NCI-H69 (cell line): ENCODE measurements around the gene TEX264.

ENCODE experiments used
- DNase-seq: peaks from one replicate; lab custom pipeline; 2025; lab: John Stamatoyannopoulos, UW

TEX264 gene

DNA sequence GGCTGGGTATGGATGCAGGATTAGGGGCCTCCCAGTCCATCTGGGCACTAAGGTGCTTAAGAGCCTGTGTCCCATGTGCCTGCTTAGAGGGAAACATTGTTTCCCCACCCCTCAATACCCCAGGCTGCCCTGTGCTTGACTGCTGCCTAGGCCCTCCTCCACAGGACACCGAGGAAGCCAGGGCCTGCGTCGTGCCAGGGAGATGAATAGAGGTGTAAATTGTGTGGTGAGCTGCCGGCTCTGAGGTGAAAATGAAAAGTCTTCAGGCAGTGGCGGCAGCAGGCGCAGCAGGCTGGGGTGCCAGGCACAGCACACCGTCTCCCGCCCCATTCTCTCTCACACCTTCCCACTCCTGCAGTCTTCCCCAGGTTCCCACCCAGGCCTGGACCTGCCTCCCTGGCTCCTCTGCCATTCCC, 21.9 kb downstream of the TEX264 start:
- no peak for DNase-seq

DNA sequence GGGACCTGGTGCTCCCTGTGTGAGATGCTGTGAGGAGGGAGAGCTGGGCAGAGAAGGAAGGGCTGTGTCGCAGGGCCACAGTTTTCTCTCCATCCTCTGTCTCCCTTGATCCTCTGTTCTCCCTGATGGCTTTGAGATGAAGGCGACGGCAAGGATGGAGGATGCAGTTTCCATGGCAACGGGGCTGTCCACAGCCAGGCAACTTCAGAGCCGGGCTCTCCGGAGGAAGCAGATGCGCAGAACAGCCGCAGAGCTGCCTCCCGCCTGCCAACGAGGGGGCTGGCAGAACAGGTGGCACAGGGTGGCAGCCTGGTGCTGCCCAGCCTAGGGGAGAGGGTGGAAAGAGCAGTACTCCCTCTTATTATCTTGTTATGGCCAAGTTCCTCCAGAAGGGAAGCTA, 25.9 kb downstream of the TEX264 start:
- DNase-seq: no peak

DNA sequence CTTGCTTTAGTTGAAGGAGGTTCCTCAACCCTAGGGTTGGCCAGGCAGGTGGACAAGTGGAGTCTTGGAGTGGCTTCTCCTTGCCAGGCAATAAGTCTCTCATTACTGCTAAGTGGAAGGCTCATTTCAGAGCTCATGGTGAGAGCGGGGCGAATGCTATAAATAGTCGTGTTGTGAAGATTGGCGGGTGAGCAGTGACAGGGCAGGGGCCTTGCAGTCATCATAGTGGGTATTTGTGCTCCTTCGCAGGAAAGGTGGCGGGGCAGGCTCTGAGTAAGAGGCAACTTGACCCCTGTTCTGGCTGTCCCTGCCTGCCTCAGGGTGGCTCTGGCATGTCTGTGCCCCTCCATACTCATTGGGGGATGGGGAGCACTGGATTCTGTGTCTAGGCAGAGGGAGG, 27.2 kb downstream of the TEX264 start:
- DNase-seq: no peak

DNA sequence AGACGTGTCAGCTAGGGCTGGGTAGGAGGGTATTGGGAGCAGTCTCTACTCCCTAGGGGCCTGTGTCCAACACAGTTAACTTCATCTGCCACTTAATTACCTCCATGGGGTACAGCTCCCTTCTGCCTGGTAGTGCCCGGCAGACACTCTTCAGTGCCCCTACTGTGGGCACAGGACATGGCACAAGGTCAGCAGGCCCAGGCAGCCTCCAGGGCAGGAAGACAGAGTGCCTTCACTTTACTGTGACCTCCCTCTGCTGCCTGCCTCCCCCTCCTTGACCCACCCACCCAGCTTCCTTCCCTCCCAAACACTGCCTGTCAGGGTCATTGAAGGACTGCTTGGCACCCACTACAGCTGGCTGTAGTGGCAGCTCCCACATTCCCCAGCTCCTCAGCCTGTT, 29.4 kb downstream of the TEX264 start:
- DNase-seq: no peak

DNA sequence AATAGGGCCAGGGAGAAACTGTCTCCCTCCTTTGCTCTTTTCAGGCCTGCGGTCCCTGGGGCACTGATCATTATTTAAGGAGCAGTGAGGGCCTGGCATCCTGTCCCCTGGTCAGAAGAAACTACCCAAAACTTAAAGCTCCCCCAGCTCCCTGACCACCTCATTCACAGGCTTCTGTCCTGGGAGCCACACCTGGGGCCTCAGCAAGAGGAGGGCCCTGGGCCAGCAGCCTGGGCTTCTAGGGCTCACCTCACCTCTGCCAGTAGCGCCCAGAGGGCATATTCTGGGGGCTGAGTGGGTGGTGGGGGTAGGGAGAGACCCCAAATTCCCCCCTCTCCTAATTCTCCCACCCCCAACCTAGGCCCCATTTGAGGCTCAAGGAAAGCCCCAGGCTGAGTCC, 31.1 kb downstream of the TEX264 start:
- no peak for DNase-seq

DNA sequence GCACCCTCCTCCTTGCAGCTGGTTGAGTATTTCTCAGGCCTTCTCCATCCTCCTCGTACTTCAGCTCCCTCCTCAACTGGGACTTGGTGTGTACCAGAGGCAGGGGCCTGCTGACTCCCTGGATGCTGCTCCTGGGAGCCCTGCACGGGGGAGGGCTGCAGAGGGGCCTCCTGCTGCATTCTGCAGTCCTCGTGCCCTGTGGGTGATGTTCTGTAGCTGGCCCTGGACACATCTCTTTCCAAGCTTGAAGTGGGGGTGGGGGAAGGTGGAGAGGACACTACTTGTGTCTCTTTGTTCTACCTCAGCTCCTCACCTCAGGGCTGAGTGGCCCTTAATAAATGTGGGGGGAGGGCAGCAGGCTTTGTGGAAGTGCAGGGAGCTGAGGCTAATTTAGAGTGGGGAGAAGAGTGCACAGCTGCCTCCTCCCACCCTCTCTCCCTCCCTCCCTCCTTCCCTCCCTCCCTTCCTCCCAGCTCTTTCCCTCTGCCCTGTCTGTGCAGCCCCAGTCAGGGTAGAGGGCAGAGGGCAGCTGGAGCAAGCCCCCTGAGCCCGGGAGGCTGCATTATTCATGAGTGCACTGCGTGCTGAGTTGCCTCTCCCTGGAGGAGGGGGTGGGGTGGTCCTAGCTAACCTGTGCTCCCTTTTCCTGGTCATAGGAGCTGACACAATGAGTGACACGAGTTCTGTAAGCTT, 32.2 kb downstream of the TEX264 start:
- DNase-seq: peak; percentile 50

DNA sequence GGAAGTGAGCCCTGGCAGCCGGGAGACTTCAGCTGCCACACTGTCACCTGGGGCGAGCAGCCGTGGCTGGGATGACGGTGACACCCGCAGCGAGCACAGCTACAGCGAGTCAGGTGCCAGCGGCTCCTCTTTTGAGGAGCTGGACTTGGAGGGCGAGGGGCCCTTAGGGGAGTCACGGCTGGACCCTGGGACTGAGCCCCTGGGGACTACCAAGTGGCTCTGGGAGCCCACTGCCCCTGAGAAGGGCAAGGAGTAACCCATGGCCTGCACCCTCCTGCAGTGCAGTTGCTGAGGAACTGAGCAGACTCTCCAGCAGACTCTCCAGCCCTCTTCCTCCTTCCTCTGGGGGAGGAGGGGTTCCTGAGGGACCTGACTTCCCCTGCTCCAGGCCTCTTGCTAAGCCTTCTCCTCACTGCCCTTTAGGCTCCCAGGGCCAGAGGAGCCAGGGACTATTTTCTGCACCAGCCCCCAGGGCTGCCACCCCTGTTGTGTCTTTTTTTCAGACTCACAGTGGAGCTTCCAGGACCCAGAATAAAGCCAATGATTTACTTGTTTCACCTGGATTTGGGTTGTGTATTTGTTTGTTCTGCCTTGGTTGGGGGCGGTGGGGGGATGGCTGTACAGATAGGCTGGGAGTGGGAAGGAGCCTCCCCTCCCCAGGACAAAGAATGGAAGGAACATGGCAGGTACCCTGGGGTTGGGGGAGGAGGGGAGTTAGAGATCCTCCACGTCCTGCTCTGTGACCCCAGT, 32.9 kb downstream of the TEX264 start:
- DNase-seq: peak; percentile 40

DNA sequence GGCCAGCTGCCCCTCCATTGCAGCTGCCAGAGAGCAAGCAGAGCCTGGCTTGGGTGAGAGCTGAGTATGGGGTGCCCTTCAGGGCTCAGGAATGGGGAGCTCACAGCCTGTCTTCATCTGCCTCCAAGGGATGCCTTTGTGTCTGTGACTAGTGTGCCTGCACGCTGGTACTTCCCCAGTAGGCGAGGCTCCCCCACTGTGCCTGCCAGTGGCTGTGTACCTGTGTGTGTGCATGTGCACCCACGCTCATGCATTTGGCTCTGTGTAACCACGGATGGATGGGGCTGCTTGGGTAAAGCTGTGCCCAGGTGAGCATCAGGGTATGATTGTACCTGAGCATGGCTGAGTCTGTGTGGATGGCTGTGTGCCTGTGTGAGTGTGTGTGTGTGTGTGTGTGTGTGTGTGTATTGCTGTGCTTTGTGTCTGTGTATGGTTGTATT, 33.5 kb downstream of the TEX264 start:
- no peak for DNase-seq

DNA sequence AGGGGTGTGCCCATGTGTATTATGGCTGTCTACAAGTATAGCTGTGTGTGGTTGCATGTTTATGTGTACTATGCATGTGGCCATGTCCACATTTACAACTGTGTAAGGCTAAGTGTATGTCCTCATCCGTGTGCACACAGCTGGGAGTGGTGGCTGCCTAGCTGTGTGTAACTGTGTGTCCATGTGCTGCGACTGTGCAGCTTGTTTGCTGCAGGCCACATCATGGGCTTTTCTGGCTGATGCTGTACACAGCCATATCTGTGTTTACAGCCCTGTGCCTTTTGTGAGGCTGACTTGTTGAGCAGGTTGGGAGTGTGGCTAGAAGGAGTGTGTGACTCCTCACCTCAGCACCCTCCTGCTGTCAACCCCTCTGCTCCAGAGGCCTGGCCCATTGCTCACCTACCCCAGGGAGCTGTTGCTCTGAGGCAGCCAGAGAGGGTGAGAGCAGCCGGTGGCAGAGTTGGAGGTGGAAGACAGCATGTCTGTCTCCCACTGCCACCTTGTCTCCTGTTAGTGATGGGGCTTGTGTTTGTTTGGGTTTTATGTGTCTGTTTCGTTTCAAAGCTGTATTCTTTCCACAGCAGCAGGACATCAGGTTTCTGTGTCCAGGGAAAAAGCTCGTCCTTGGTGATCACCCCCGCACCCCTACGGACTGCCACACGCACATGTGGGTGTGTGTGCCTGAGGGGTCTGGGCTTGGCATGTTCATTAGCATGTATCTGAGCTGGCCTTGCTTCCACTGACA, 34.4 kb downstream of the TEX264 start:
- DNase-seq: no peak

DNA sequence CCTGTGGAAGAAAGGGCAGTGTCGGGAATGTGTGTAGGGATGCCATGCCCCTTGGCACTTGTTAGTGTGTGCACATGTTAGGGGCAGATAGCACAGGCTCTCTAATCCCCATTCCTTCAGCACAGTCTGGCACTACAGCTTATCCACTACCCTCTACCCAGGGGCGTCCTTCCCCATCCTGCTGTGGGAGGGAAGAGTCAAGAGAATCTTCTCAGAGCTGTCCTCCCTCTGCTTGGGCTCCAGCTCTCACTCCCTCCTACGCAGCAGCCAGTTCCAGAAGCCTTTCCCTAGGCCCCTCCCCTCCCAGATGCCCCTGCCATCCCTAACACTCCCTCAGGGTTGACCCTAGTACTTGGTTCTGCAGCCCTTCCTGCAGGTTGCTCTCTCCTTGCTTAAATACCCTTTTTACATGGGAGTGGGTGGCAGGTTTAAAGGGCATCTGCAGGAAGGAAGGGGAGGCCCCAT, 35.0 kb downstream of the TEX264 start:
- DNase-seq: no peak

DNA sequence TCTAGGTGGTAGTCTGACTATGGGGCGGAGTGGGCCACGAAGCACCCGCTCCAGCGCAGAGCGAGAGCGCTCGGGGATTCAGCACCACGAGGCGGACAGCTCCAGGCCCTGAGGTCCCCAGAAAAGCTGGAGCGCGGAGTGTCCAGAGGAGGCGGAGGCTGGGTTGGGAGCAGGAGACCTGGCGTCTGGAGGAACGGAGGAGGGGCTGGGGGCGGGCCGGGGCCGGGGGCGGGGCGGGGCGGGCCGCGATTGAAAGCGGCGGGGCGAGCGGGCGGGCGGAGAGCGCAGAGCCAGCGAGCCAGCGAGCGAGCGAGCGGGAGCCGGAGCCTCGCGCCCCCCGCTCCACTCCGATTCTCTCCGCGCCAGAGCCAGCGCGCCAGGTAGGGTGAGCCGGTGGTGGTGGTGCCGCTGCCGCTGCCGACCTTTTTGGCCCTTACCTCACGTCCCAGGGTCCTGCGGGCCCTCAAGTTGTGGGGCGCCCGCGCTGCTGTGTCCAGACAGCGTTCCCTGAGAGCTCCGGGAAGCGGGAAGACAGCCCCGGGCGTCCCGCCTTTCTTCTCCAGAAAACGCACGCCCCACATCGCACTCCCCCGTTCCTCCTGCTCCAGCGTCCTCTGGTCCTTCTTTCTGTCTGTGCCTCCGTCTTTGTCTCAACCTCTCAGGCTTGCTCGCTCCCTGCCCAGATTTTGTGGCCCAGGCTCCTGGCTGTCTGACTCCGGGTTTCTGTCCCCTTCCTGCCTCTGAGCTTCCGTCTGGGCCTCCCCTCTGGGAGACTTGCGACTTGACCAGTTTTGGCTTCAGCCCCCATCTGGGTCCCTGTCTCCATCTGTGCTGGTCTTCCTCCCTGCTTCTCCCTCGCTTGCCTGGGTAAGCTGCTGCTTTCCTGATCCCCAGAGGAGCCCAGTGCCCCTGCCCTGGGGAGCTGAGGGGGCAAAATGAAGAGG, 36.0 kb downstream of the TEX264 start, which contains the start of gene GRM2:
Gene GRM2, plus strand, starts transcription at position 281 of the 944 bp plus-strand sequence. CDS start 1,916 bp downstream, outside the sequence.
- DNase-seq: peak; percentile 86

DNA sequence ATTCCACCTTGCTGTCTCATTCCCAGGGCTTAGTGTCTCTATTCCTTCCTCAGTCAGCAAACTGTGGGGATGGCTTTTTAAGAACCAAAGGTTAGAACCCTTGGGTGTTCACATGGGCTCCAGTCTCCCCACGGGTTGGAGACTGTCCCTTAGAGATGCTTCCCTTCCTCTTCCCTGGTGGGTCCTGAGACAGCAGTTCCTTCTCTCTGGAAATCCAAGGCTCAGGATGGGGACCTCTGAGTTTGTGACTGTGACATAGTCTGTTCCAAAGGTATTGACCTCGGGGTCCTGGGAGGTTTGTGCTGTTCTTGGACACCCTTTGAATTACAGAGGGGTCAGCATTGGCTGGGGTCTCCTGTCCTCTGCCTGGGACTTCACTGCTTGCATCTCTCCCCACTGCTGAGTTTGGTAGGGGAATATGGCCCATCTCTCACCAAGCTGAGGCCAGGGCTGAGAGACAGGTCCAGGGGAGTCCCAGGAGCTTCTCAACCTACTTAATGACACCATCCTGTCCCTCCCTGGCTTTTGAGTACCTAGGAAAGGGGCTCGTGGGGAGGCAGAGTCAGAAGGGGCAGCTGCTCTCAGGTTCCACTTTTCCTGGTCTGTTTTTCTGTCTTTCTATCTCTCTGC, 37.3 kb downstream of the TEX264 start:
- no peak for DNase-seq

DNA sequence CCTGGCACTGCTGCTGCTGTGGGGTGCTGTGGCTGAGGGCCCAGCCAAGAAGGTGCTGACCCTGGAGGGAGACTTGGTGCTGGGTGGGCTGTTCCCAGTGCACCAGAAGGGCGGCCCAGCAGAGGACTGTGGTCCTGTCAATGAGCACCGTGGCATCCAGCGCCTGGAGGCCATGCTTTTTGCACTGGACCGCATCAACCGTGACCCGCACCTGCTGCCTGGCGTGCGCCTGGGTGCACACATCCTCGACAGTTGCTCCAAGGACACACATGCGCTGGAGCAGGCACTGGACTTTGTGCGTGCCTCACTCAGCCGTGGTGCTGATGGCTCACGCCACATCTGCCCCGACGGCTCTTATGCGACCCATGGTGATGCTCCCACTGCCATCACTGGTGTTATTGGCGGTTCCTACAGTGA, 38.0 kb downstream of the TEX264 start:
- DNase-seq: no peak

DNA sequence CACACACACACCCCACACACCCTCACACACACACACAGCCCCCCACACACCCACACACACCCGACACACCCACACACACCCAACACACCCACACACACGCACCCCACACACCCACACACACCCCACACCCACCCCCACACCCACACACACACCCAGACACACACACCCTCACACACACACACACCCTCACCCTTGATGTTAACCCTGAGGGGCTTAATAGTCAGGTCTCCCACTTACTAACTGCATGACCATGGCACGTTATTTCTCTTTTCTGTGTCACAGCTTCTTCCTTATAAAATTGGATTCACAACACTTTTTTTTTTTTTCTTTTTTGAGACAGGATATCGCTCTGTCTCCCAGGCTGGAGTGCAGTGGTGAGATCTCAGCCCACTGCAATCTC, 38.6 kb downstream of the TEX264 start:
- DNase-seq: no peak

DNA sequence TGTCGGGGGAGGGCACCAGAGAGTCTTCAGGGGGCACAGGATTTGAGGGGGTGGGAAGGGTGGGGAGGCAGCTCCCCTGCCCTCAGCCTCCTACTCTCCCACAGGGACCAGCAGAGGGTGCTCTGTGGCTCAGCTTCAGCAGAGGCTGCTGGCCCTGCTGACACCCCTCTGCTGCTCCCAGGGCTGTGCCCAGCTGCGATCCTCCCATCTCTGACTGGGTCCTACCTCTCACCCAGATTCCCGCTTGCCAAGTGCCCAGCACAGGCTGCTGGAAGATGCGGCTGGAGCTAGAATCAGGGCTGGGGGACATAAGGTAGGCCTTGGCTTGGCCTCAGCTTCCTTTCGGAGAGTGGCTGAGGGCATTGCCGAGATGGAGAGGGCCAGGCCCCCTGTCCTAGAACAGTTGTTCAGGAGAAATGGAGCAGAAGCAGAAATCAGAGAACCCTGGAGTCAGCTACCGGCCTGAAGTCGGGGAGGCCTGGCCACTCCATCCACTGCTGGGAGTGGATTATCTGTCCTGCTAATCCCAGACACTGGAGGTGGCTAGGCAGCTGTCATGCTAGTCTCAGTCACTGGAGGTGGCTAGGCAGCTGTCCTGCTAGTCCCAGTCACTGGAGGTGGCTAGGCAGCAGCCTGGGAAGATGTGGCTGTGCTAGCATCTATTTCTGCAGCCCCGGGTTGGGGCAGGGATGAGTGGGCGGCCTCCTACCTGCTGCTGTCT, 39.7 kb downstream of the TEX264 start:
- DNase-seq: peak; percentile 6

DNA sequence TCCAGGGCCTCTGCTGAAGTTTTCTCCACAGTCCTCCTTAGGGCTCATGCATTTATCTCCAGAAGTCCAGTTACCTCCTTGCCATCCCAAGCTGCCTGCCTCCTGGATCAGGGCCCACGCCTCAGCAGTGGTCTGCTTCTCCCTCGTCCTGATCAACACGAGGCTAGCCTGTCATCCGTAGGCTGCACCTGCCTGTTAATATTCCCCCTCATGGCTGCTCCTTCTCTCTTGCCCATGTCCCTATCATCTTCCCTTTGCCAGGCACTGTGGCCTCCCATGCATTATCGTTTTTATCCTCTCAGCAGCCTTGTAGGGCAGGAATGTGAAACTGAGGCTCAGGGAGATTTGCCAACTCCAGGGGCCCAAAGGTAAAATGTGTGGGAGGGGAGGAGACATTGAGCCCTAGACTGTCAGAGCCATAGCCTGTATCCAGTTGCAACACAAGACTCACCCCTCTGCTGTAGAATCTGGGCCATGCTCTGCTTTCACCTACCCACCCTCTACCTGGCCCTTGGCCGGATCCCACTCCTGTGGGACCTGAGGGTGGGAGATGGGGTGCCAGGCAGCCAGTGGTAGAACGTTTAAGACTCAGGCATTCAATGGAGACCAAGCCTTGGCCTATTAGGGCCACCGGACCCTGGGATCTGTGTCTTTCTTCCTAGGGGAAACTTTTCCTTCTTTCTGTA, 40.4 kb downstream of the TEX264 start:
- DNase-seq: no peak

DNA sequence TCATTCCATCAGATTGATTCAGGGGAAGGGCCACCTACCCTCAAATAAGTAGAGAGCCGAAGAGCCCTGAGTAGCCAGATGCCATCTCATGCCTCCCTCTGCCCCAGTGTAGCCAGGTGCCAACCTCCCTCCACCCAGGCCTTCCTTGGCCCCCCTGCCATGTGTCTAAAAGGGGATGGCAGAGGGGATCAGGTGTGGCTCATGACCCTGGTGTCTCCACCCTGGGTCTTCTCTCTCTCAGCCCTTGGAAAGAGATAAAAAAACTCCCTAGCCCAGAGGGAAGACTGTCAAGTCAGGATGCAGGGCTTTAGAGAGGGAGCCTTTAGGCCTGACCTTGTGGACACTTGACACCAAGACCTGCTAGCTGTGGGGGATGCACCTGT, 41.0 kb downstream of the TEX264 start:
- no peak for DNase-seq

DNA sequence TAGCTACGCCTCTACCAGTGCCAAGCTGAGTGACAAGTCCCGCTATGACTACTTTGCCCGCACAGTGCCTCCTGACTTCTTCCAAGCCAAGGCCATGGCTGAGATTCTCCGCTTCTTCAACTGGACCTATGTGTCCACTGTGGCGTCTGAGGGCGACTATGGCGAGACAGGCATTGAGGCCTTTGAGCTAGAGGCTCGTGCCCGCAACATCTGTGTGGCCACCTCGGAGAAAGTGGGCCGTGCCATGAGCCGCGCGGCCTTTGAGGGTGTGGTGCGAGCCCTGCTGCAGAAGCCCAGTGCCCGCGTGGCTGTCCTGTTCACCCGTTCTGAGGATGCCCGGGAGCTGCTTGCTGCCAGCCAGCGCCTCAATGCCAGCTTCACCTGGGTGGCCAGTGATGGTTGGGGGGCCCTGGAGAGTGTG, 41.5 kb downstream of the TEX264 start:
- DNase-seq: no peak

DNA sequence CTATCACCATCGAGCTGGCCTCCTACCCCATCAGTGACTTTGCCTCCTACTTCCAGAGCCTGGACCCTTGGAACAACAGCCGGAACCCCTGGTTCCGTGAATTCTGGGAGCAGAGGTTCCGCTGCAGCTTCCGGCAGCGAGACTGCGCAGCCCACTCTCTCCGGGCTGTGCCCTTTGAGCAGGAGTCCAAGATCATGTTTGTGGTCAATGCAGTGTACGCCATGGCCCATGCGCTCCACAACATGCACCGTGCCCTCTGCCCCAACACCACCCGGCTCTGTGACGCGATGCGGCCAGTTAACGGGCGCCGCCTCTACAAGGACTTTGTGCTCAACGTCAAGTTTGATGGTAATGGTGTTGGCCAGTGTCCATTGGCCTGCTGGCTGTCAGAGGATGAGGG, 41.9 kb downstream of the TEX264 start:
- DNase-seq: no peak
